Activated T-cell treated with anti-CD3 and anti-CD28 coated beads, Interleukin-2, amount 50 U/mL, for 4 hours (primary cell): Measurements from ENCODE around the gene FN3K. TPM values are rescaled to one million over a fixed set of nuclear protein-coding genes. Genes with fewer than 3 reads are reported as not detected.

Experiments
- ATAC-seq, 2 donors: fragments of 200-7000 bp; cut with Tn5 transposase; one replicate each; pipeline ENCODE4 v1.10.0; 2021
- DNase-seq: peaks from one replicate; pipeline ENCODE4 v3.0.0-alpha.2; 2020
- H3K27me3 Mint-ChIP-seq: one replicate; pipeline ENCODE4 v1.8.0; 2021; ENCODE audit warnings: low read depth, mixed read lengths
- H3K36me3 Mint-ChIP-seq: one replicate; pipeline ENCODE4 v1.8.0; 2022; ENCODE audit warnings: mixed read lengths; ENCODE audit not compliant: insufficient read depth
- H3K4me1 Mint-ChIP-seq: one replicate; pipeline ENCODE4 v1.8.0; 2021; ENCODE audit warnings: low read depth, mixed read lengths
- H3K4me3 Mint-ChIP-seq: one replicate; pipeline ENCODE4 v1.8.0; 2021; ENCODE audit warnings: mild to moderate bottlenecking, moderate library complexity, mixed read lengths
- H3K9me3 Mint-ChIP-seq: one replicate; pipeline ENCODE4 v1.8.0; 2021; ENCODE audit warnings: mixed read lengths
- total RNA-seq, 3 donors: library from RNA; stranded (reverse); gene quantifications; one replicate each; pipeline ENCODE4 v1.2.1, GENCODE V29; 2021

FN3K gene
- 1 to 10 TPM in 2 of 3 donors, under 1 TPM in 1; 0.79 to 1.3 (median 1.0) TPM for total RNA-seq

- H3K4me1 Mint-ChIP-seq: peaks cover 4% of the 10 kb centered on the region
- H3K27me3 Mint-ChIP-seq: no peaks in the 10 kb centered on the region
- peaks cover 6% of the 10 kb centered on the region for H3K9me3 Mint-ChIP-seq
- H3K36me3 Mint-ChIP-seq: peaks cover 8% of the 10 kb centered on the region
- H3K4me3 Mint-ChIP-seq: peak within 1 kb of the TSS; percentile 64
- no peak for DNase-seq
- ATAC-seq: peak; percentile 81 to 82
These were observed at the start of gene FN3K for GRCh38 chr17:82734987-82735866. Gene FN3K, plus strand, starts transcription at chr17:82735615. Its CDS starts 22 bp downstream, at chr17:82735637.

- Mint-ChIP-seq H3K4me3 (no peak overlapping the region), H3K4me1 (peaks cover 2% of the 10 kb centered on the region), H3K9me3 (peaks cover 9% of the 10 kb centered on the region), H3K36me3 (peaks cover 5% of the 10 kb centered on the region), H3K27me3 (no peaks in the 10 kb centered on the region)
- ATAC-seq (no peak), DNase-seq (no peak)
These were observed 48.8 kb upstream of the FN3K start for GRCh38 chr17:82686366-82687324.

GRCh38 chr17:82687375-82687861, 48.0 kb upstream of the FN3K start:
- DNase-seq (no peak), ATAC-seq (no peak)
- Mint-ChIP-seq H3K4me3 (no peak overlapping the region), H3K27me3 (no peaks in the 10 kb centered on the region), H3K4me1 (peaks cover 3% of the 10 kb centered on the region), H3K9me3 (peaks cover under 1% of the 10 kb centered on the region), H3K36me3 (peaks cover 5% of the 10 kb centered on the region)

GRCh38 chr17:82687871-82688270, 47.5 kb upstream of the FN3K start:
- DNase-seq: no peak
- Mint-ChIP-seq H3K36me3 (peaks cover 5% of the 10 kb centered on the region), H3K4me3 (no peak overlapping the region), H3K4me1 (peaks cover 3% of the 10 kb centered on the region), H3K27me3 (no peaks in the 10 kb centered on the region), H3K9me3 (no peaks in the 10 kb centered on the region)
- ATAC-seq: no peak

GRCh38 chr17:82689077-82689476, 46.3 kb upstream of the FN3K start:
- no peak for ATAC-seq
- no peak for DNase-seq
- no peaks in the 10 kb centered on the region for H3K9me3 Mint-ChIP-seq
- peaks cover 5% of the 10 kb centered on the region for H3K36me3 Mint-ChIP-seq
- H3K4me3 Mint-ChIP-seq: no peak overlapping the region
- H3K4me1 Mint-ChIP-seq: peaks cover 3% of the 10 kb centered on the region
- H3K27me3 Mint-ChIP-seq: no peaks in the 10 kb centered on the region

GRCh38 chr17:82690786-82691489, 44.5 kb upstream of the FN3K start:
- Mint-ChIP-seq H3K9me3 (peaks cover 7% of the 10 kb centered on the region), H3K27me3 (no peaks in the 10 kb centered on the region), H3K4me3 (no peak overlapping the region), H3K4me1 (peaks cover 3% of the 10 kb centered on the region), H3K36me3 (peaks cover 10% of the 10 kb centered on the region)
- DNase-seq: no peak
- no peak for ATAC-seq

- peaks cover 7% of the 10 kb centered on the region for H3K9me3 Mint-ChIP-seq
- H3K27me3 Mint-ChIP-seq: no peaks in the 10 kb centered on the region
- ATAC-seq: no peak
- H3K36me3 Mint-ChIP-seq: peaks cover 10% of the 10 kb centered on the region
- H3K4me1 Mint-ChIP-seq: peaks cover 3% of the 10 kb centered on the region
- no peak for DNase-seq
- H3K4me3 Mint-ChIP-seq: no peak overlapping the region
These were observed 43.7 kb upstream of the FN3K start for GRCh38 chr17:82691714-82692113.

- Mint-ChIP-seq H3K9me3 (peaks cover 7% of the 10 kb centered on the region), H3K4me3 (no peak overlapping the region)
These were observed 43.1 kb upstream of the FN3K start for GRCh38 chr17:82692268-82692667.

GRCh38 chr17:82693168-82693867, 42.1 kb upstream of the FN3K start:
- DNase-seq (no peak), ATAC-seq (no peak)
- Mint-ChIP-seq H3K27me3 (no peaks in the 10 kb centered on the region), H3K9me3 (peaks cover 7% of the 10 kb centered on the region), H3K36me3 (peaks cover 10% of the 10 kb centered on the region), H3K4me1 (peaks cover 8% of the 10 kb centered on the region), H3K4me3 (no peak overlapping the region)

More at GRCh38 chr17:82692268-82692667, 43.1 kb upstream of the FN3K start:
- no peak for DNase-seq
- H3K4me1 Mint-ChIP-seq: peaks cover 6% of the 10 kb centered on the region
- H3K27me3 Mint-ChIP-seq: no peaks in the 10 kb centered on the region
- ATAC-seq: no peak
- peaks cover 10% of the 10 kb centered on the region for H3K36me3 Mint-ChIP-seq

- DNase-seq (no peak), ATAC-seq (no peak)
- Mint-ChIP-seq H3K4me3 (peak overlapping the region; percentile 22), H3K4me1 (peaks cover 14% of the 10 kb centered on the region), H3K9me3 (peaks cover 7% of the 10 kb centered on the region), H3K36me3 (peaks cover 10% of the 10 kb centered on the region), H3K27me3 (no peaks in the 10 kb centered on the region)
These were observed 40.8 kb upstream of the FN3K start for GRCh38 chr17:82694647-82695046.

- H3K4me1 Mint-ChIP-seq: peaks cover 14% of the 10 kb centered on the region
- H3K4me3 Mint-ChIP-seq: peak overlapping the region; percentile 11
- DNase-seq (no peak), ATAC-seq (no peak)
- no peaks in the 10 kb centered on the region for H3K27me3 Mint-ChIP-seq
- peaks cover 5% of the 10 kb centered on the region for H3K36me3 Mint-ChIP-seq
- peaks cover 7% of the 10 kb centered on the region for H3K9me3 Mint-ChIP-seq
These were observed 39.2 kb upstream of the FN3K start for GRCh38 chr17:82696259-82696658.

GRCh38 chr17:82696916-82697807, 38.3 kb upstream of the FN3K start:
- H3K4me1 Mint-ChIP-seq: peaks cover 11% of the 10 kb centered on the region
- no peaks in the 10 kb centered on the region for H3K27me3 Mint-ChIP-seq
- peaks cover 5% of the 10 kb centered on the region for H3K36me3 Mint-ChIP-seq
- DNase-seq (no peak), ATAC-seq (no peak)
- H3K4me3 Mint-ChIP-seq: peak overlapping the region; percentile 62
- peaks cover 7% of the 10 kb centered on the region for H3K9me3 Mint-ChIP-seq

GRCh38 chr17:82697808-82698064, 37.7 kb upstream of the FN3K start:
- H3K27me3 Mint-ChIP-seq: no peaks in the 10 kb centered on the region
- H3K4me3 Mint-ChIP-seq: peak overlapping the region; percentile 62
- DNase-seq (no peak), ATAC-seq (no peak)
- H3K9me3 Mint-ChIP-seq: peaks cover 7% of the 10 kb centered on the region
- peaks cover 5% of the 10 kb centered on the region for H3K36me3 Mint-ChIP-seq
- peaks cover 11% of the 10 kb centered on the region for H3K4me1 Mint-ChIP-seq
